ENCODE measurements around the gene TXNDC17. TPM values are rescaled to one million over a fixed set of nuclear protein-coding genes. Genes with fewer than 3 reads are reported as not detected.

Gene TXNDC17
- total and polyA plus RNA-seq, 9 of the 15 experiments (the other 6 are each of a cell fraction or from before 2014, with no cell fraction given), result 108 to 759 (median 179) TPM

DNA sequence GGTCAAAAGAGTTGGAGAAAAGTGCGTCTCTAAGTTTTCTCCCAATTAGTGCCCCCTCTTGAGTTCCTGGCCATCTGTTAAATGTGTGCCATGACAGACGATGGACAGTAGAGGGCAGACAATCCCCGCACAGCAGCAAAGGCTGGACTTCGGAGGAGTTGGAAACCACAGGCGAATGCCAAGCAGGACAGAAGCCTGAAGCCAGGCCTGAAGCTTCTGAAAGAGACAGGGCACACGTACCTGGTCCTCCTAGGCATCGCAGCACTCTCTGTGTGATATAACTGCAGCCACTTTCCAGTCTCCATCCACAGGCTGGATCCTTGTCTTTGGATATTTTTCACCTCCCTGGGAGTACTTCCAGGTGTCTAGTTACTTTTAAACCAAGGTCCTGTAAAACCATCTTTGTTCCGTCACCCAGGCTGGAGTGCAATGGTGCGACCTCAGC is 25.2 kb downstream of the TXNDC17 start (continued):
- peak; percentile 70 to 82 for TF ChIP-seq RAD21 (CRISPR knock-in tag; conservative IDR thresholded peaks at IDR 0.05 in 1 of 2, IDR thresholded peaks at IDR 0.05 in 1 of 2)
- TF ChIP-seq BCL6 (CRISPR knock-in tag; IDR thresholded peaks at IDR 0.05), result no peak
- TF ChIP-seq FOXA1 (IDR thresholded peaks at IDR 0.05; ENCODE audit: borderline replicate concordance), result no peak
- TF ChIP-seq, protein P1, sequence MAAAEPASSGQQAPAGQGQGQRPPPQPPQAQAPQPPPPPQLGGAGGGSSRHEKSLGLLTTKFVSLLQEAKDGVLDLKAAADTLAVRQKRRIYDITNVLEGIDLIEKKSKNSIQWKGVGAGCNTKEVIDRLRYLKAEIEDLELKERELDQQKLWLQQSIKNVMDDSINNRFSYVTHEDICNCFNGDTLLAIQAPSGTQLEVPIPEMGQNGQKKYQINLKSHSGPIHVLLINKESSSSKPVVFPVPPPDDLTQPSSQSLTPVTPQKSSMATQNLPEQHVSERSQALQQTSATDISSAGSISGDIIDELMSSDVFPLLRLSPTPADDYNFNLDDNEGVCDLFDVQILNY (CRISPR knock-in tag; IDR thresholded peaks at IDR 0.05), result no peak
- TF ChIP-seq GTF2F1 (IDR thresholded peaks at IDR 0.05; ENCODE audit: low read depth, low read length), result no peak
- no peak for TF ChIP-seq PRDM10 (IDR thresholded peaks at IDR 0.05; ENCODE audit: partially characterized antibody)
- TF ChIP-seq ZNF175 (CRISPR knock-in tag; IDR thresholded peaks at IDR 0.05; ENCODE audit: low read depth), result no peak
- TF ChIP-seq, protein P2, sequence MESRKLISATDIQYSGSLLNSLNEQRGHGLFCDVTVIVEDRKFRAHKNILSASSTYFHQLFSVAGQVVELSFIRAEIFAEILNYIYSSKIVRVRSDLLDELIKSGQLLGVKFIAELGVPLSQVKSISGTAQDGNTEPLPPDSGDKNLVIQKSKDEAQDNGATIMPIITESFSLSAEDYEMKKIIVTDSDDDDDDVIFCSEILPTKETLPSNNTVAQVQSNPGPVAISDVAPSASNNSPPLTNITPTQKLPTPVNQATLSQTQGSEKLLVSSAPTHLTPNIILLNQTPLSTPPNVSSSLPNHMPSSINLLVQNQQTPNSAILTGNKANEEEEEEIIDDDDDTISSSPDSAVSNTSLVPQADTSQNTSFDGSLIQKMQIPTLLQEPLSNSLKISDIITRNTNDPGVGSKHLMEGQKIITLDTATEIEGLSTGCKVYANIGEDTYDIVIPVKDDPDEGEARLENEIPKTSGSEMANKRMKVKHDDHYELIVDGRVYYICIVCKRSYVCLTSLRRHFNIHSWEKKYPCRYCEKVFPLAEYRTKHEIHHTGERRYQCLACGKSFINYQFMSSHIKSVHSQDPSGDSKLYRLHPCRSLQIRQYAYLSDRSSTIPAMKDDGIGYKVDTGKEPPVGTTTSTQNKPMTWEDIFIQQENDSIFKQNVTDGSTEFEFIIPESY (CRISPR knock-in tag; IDR thresholded peaks at IDR 0.05), result no peak
- no peak for TF ChIP-seq TRIM28 (IDR thresholded peaks at IDR 0.05)
- no peak for TF ChIP-seq DPF2 (IDR thresholded peaks at IDR 0.05)
- no peak for TF ChIP-seq ZBTB40 (IDR thresholded peaks at IDR 0.05)
- no peak for TF ChIP-seq ZBTB40 (CRISPR knock-in tag; IDR thresholded peaks at IDR 0.05)

Measured in K562 (cell line).